Neural crest cell (in vitro differentiated cells): ENCODE results near the gene DIP2B. TPM values are rescaled to one million over a fixed set of nuclear protein-coding genes. Genes with fewer than 3 reads are reported as not detected.

Experiments used
- DNase-seq: peaks from one replicate; pipeline ENCODE4 v3.0.0; 2021; ENCODE audit warnings: low read depth, mixed read lengths, low spot score
- H3K27ac Mint-ChIP-seq: one replicate; pipeline ENCODE4 v1.8.0; 2021; ENCODE audit warnings: mild to moderate bottlenecking, mixed read lengths; ENCODE audit not compliant: unreplicated experiment
- H3K27me3 Mint-ChIP-seq: 2 replicates; pipeline ENCODE4 v1.8.0; 2021; ENCODE audit warnings: low read depth, mild to moderate bottlenecking, mixed read lengths
- H3K36me3 Mint-ChIP-seq: 2 replicates; pipeline ENCODE4 v1.8.0; 2021; ENCODE audit warnings: low read depth, mild to moderate bottlenecking, mixed read lengths
- H3K4me1 Mint-ChIP-seq: 2 replicates; pipeline ENCODE4 v1.8.0; 2021; ENCODE audit warnings: mixed read lengths
- H3K4me3 Mint-ChIP-seq: one replicate; pipeline ENCODE4 v1.8.0; 2021; ENCODE audit warnings: mild to moderate bottlenecking, mixed read lengths
- H3K9me3 Mint-ChIP-seq: 2 replicates; pipeline ENCODE4 v1.8.0; 2021; ENCODE audit warnings: mixed read lengths
- total RNA-seq: library from RNA; stranded (reverse); gene quantifications from 2 replicates; pipeline ENCODE4 v1.2.1, GENCODE V29; 2021
- TF ChIP-seq, protein P1 (sequence below): fragments of 200-600 bp; sonication (generic); conservative IDR thresholded peaks from 2 replicates; pipeline ENCODE4 v1.5.0; 2021; ENCODE audit warnings: antibody characterized with exemption, mild to moderate bottlenecking

Gene DIP2B
- total RNA-seq, 1 donor from 2014 or later = 39.4 TPM

DNA sequence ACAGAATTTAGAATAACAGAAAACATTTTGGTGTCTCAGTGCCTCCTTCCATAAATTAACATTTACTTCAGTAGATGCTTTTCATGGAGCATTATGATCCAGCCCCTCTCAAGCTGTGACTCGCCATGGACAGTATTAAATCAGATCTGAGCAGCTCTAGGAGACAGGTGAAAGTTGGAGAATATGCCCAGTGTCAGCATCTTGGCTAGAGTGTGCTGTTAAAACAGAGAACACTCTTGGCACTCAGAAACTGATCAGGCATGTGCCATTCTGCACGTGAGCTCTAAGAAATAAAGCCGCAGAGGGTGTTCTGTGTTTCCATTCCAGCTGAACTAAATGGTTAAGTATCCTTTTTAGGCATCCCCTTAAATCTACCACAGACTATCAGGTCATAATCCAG lies 68.0 kb downstream of the DIP2B start:
- Mint-ChIP-seq H3K9me3 (peaks cover 3% of the 10 kb centered on the region), H3K4me1 (peaks cover 44% of the 10 kb centered on the region), H3K27me3 (no peaks in the 10 kb centered on the region), H3K27ac (no peak overlapping the region), H3K36me3 (no peaks in the 10 kb centered on the region), H3K4me3 (no peak overlapping the region)
- DNase-seq = no peak
- TF ChIP-seq, protein P1, sequence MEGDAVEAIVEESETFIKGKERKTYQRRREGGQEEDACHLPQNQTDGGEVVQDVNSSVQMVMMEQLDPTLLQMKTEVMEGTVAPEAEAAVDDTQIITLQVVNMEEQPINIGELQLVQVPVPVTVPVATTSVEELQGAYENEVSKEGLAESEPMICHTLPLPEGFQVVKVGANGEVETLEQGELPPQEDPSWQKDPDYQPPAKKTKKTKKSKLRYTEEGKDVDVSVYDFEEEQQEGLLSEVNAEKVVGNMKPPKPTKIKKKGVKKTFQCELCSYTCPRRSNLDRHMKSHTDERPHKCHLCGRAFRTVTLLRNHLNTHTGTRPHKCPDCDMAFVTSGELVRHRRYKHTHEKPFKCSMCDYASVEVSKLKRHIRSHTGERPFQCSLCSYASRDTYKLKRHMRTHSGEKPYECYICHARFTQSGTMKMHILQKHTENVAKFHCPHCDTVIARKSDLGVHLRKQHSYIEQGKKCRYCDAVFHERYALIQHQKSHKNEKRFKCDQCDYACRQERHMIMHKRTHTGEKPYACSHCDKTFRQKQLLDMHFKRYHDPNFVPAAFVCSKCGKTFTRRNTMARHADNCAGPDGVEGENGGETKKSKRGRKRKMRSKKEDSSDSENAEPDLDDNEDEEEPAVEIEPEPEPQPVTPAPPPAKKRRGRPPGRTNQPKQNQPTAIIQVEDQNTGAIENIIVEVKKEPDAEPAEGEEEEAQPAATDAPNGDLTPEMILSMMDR = no peak

GRCh38 chr12:50573271-50573670 lies 68.5 kb downstream of the DIP2B start:
- Mint-ChIP-seq H3K9me3 (no peaks in the 10 kb centered on the region), H3K27me3 (no peaks in the 10 kb centered on the region), H3K4me1 (peaks cover 41% of the 10 kb centered on the region), H3K27ac (no peak overlapping the region), H3K36me3 (no peaks in the 10 kb centered on the region), H3K4me3 (no peak overlapping the region)
- DNase-seq = no peak
- TF ChIP-seq, protein P1 = no peak

DNA sequence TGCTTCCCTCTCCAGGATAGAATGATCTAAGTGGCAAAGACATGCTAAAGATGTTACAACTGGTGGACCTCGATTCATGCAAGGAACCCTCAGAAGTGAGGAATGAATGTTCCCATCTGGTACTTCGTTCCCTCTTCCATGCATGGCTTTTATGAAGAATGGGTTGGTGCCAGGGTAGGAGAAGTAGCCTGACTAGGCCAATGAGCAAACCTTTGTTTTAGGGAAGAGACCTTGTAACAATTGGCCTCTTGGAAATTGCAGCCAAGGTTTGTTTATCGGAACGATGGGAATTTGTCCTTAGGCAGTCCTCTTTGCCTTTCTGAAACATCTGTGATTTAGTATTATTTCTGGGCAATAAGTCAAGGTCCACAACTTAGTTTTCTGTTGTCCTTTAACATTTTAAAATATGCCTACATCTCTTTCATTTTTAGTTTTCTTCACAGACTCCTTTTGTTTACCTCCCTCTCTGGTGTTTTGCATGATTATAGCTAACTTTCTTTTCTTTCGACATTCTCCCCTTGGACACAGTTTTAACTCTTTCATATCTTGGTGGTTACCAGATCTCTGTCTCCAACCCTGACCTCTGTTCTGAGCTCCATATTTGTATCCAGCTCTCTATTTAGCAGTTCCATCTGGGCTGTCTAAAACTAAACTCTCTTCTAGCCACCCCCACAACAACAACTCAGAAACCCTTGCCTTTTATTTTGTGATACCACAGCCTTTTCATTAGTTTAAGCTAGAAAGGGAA lies 70.0 kb downstream of the DIP2B start:
- TF ChIP-seq, protein P1 = no peak
- no peaks in the 10 kb centered on the region for H3K36me3 Mint-ChIP-seq
- no peaks in the 10 kb centered on the region for H3K9me3 Mint-ChIP-seq
- no peak overlapping the region for H3K4me3 Mint-ChIP-seq
- peaks cover 37% of the 10 kb centered on the region for H3K4me1 Mint-ChIP-seq
- DNase-seq = no peak
- peak overlapping the region; percentile 40 for H3K27ac Mint-ChIP-seq
- H3K27me3 Mint-ChIP-seq = no peaks in the 10 kb centered on the region

DNA sequence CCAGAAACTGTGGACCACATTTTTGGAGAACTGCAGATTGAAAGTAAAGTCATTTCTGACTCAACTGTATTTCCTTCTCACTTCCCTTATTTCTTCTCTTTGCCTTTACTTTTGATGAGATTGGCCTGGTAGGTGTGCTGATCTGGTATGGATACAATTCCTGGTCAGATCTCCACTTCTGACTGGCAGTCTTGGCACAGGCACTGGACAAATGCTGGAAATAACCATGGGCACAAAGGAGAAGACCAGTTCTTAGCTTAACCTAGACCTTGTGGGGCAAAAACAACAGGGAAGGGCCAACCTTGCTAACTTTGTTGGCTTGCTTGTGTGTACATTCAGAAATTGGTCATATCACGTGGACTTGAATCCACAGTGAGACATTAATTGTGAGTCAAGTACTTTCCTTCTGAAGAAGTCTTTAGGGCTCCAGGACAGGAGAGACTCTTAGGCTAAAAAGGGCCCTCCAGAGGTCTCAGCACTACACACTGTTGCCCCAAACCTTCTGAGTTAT lies 75.0 kb downstream of the DIP2B start:
- DNase-seq = no peak
- Mint-ChIP-seq H3K36me3 (no peaks in the 10 kb centered on the region), H3K4me1 (peaks cover 25% of the 10 kb centered on the region), H3K27ac (peak overlapping the region; percentile 85), H3K4me3 (no peak overlapping the region), H3K9me3 (no peaks in the 10 kb centered on the region), H3K27me3 (no peaks in the 10 kb centered on the region)
- TF ChIP-seq, protein P1 = no peak

- H3K27me3 Mint-ChIP-seq = no peaks in the 10 kb centered on the region
- TF ChIP-seq, protein P1 = no peak
- no peak overlapping the region for H3K27ac Mint-ChIP-seq
- H3K4me1 Mint-ChIP-seq = peaks cover 19% of the 10 kb centered on the region
- DNase-seq = no peak
- H3K9me3 Mint-ChIP-seq = no peaks in the 10 kb centered on the region
- no peak overlapping the region for H3K4me3 Mint-ChIP-seq
- H3K36me3 Mint-ChIP-seq = no peaks in the 10 kb centered on the region
Observed at GRCh38 chr12:50580436-50580835, 75.7 kb downstream of the DIP2B start.
